Measurements from ENCODE around the gene SCAF1. TPM values are rescaled to one million over a fixed set of nuclear protein-coding genes. Genes with fewer than 3 reads are reported as not detected.

SCAF1 gene
- total and polyA plus RNA-seq, 10 of the 15 experiments (the other 5 are each of a cell fraction or from before 2014, with no cell fraction given): 0.18 to 77.0 (median 5.3) TPM

- TF ChIP-seq E2F4 (IDR thresholded peaks at IDR 0.05; ENCODE audit: low read depth, low read length) (no peak), NFIC (IDR thresholded peaks at IDR 0.05; ENCODE audit: low read depth, low read length) (no peak), FOXM1 (IDR thresholded peaks at IDR 0.05; ENCODE audit: low read depth, low read length) (no peak)
- TF ChIP-seq, protein P1, sequence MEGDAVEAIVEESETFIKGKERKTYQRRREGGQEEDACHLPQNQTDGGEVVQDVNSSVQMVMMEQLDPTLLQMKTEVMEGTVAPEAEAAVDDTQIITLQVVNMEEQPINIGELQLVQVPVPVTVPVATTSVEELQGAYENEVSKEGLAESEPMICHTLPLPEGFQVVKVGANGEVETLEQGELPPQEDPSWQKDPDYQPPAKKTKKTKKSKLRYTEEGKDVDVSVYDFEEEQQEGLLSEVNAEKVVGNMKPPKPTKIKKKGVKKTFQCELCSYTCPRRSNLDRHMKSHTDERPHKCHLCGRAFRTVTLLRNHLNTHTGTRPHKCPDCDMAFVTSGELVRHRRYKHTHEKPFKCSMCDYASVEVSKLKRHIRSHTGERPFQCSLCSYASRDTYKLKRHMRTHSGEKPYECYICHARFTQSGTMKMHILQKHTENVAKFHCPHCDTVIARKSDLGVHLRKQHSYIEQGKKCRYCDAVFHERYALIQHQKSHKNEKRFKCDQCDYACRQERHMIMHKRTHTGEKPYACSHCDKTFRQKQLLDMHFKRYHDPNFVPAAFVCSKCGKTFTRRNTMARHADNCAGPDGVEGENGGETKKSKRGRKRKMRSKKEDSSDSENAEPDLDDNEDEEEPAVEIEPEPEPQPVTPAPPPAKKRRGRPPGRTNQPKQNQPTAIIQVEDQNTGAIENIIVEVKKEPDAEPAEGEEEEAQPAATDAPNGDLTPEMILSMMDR (IDR thresholded peaks at IDR 0.05 in 2 of 3, conservative IDR thresholded peaks at IDR 0.05 in 1 of 3; ENCODE audit: control insufficient read depth in 2 of 3, extremely low read depth in 1 of 3, insufficient read depth in 1 of 3, low read depth in 3 of 3, low read length in 3 of 3): no peak
Observed at GRCh38 chr19:49660338-49660961, 18.4 kb downstream of the SCAF1 start (continued).

DNA sequence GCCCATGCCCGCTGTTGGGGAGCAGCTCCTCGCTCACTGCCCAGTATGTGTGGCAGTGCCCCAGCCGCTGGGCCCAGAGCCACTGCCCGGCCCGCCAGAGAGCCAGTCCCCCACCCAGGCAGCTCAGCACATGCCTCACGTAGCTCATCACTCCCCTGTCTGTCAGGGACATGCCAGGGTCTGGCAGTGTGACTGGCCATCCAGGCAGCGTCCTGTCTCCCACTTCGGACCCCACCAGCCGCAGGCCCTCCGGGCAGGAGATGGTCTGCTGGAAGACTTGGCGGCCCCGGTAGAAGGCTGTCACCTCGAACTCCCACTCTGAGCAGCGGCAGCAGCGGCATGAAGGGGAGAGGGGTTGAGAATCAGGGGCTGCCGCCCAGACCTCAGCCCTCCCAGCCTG, 20.0 kb downstream of the SCAF1 start:
- Histone ChIP-seq H3K4me2 (ENCODE audit: control insufficient read depth, insufficient read depth) (no peak overlapping the region), H3K79me2 (ENCODE audit: control insufficient read depth, insufficient read depth, low read length) (peaks cover 36% of the 10 kb centered on the region), H3K9me3 (replicated peaks; ENCODE audit: control insufficient read depth, insufficient read depth, low read length) (no peaks in the 10 kb centered on the region), H3K4me3 (no peak overlapping the region), H3K4me1 (ENCODE audit: control insufficient read depth, insufficient read depth, low read length) (peaks cover 14% of the 10 kb centered on the region), H3K27me3 (replicated peaks in 1 of 2; ENCODE audit: control insufficient read depth in 2 of 2, insufficient read depth in 2 of 2, low read length in 1 of 2) (no peaks in the 10 kb centered on the region), H3K9ac (ENCODE audit: control insufficient read depth, insufficient read depth, low read length) (no peak overlapping the region), H3K27ac (ENCODE audit: control insufficient read depth, insufficient read depth) (no peak overlapping the region), H2AFZ (ENCODE audit: control insufficient read depth, low read depth, low read length) (no peak overlapping the region), H3K36me3 (ENCODE audit: control insufficient read depth in 2 of 2, insufficient read depth in 2 of 2, low read length in 1 of 2) (peaks cover 12 to 35% of the 10 kb centered on the region in 2 experiments), H4K20me1 (ENCODE audit: control insufficient read depth, insufficient read depth) (peaks cover 4% of the 10 kb centered on the region)
- CTCF ChIA-PET: interaction anchor here (1.1 kb wide), 1 partner anchor 10 kb away, joined by 4 read pairs; no protein-coding TSS in a partner anchor
- 97% methylated on average over 16 of the region's 16 CpGs for WGBS (ENCODE audit: insufficient coverage, insufficient replicate concordance, low lambda C conversion rate, missing lambda C conversion rate)
- no peak for DNase-seq (ENCODE audit: low read depth, low spot score)
- TF ChIP-seq POLR2A (IDR thresholded peaks at IDR 0.05; ENCODE audit: low read depth, low read length) (peak; percentile 30; the same call in 1 of the 2 replicates), CHD2 (IDR thresholded peaks at IDR 0.05; ENCODE audit: borderline replicate concordance, low read depth, low read length) (no peak), GATAD2B (conservative IDR thresholded peaks at IDR 0.05; ENCODE audit: low read depth) (no peak)
- no peak for ATAC-seq
- intact Hi-C loops (cut with micrococcal nuclease; ENCODE audit: unreplicated experiment) (no loop called here), in situ Hi-C loops (cut with MboI) (no loop called here)
- SMC1A ChIA-PET (ENCODE audit: uncharacterized antibody, unreplicated experiment): interaction anchor here (2.0 kb wide), 1 partner anchor 18 kb away, joined by 4 read pairs; no protein-coding TSS in a partner anchor
- RAD21 ChIA-PET (ENCODE audit: unreplicated experiment): no interaction called here
- no TSS peak for BruUV-seq (replicated peaks)
- no peak for FAIRE-seq
- POLR2A ChIA-PET: interaction anchor here (1.2 kb wide), 1 partner anchor 14 kb away, joined by 5 read pairs; the partner anchor contains the start of gene PRMT1
